GM12875 (cell line): ENCODE data around the gene LALBA.
"Not testable (repeated sequence)": the region's sequence is repeated elsewhere in the genome, so short reads cannot be mapped to it uniquely, and the experiment has no call there.

Experiments used
- H3K4me3 ChIP-seq: one replicate; pipeline ENCODE4 v1.5.1; 2011; ENCODE audit warnings: low read depth, low read length, control low read depth
- TF ChIP-seq, protein P1 (sequence below): IDR thresholded peaks from 2 replicates; pipeline ENCODE4 v1.5.1; 2011; ENCODE audit warnings: low read depth, mild to moderate bottlenecking, control low read depth, inconsistent platforms, low read length, moderate library complexity, borderline replicate concordance; ENCODE audit not compliant: insufficient read depth

The LALBA gene

DNA sequence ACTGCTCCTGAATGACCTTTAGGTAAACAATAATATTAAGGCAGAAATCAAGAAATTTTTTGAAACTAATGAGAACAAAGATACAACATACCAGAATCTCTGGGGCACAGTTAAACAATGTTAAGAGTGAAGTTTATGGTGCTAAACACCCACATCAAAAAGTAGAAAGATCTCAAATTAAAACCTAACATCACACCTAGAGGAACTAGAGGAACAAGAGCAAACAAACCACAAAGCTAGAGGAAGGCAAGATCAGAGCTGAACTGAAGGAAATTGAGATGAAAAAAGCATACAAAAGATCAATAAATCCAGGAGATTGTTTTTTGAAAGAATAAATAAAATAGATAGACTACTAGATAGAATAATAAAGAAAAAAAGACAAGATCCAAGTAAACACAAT, 37.2 kb downstream of the LALBA start:
- no peak overlapping the region for H3K4me3 ChIP-seq
- TF ChIP-seq, protein P1, sequence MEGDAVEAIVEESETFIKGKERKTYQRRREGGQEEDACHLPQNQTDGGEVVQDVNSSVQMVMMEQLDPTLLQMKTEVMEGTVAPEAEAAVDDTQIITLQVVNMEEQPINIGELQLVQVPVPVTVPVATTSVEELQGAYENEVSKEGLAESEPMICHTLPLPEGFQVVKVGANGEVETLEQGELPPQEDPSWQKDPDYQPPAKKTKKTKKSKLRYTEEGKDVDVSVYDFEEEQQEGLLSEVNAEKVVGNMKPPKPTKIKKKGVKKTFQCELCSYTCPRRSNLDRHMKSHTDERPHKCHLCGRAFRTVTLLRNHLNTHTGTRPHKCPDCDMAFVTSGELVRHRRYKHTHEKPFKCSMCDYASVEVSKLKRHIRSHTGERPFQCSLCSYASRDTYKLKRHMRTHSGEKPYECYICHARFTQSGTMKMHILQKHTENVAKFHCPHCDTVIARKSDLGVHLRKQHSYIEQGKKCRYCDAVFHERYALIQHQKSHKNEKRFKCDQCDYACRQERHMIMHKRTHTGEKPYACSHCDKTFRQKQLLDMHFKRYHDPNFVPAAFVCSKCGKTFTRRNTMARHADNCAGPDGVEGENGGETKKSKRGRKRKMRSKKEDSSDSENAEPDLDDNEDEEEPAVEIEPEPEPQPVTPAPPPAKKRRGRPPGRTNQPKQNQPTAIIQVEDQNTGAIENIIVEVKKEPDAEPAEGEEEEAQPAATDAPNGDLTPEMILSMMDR, result no peak

- H3K4me3 ChIP-seq, result no peak overlapping the region
- TF ChIP-seq, protein P1, result no peak
These were observed 41.8 kb downstream of the LALBA start for GRCh38 chr12:48527891-48528670.

- H3K4me3 ChIP-seq, result no peak within 1 kb of the TSS
- TF ChIP-seq, protein P1, result no peak
These were observed 44.5 kb downstream of the LALBA start, which contains the start of gene OR8S1 for GRCh38 chr12:48525332-48525731. OR8S1 (plus strand) TSS chr12:48525632; CDS start chr12:48525632, 0 bp downstream.

DNA sequence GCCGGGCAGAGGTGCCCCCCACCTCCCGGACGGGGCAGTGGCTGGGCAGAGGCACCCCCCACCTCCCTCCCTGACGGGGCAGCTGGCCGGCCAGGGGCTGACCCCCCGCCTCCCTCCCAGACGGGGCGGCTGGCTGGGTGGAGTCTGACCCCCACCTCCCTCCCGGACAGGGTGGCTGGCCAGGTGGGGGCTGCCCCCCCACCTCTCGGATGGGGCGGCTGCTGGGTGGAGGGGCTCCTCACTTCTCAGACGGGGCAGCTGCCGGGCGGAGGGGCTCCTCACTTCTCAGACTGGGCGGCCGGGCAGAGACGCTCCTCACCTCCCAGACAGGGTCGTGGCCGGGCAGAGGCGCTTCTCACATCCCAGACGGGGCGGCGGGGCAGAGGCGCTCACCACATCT, 49.5 kb downstream of the LALBA start:
- not testable (repeated sequence) for H3K4me3 ChIP-seq
